Urothelium cell line (cell line): Measurements from ENCODE around the gene MIB2.

Source experiments
- DNase-seq: peaks from one replicate; pipeline ENCODE4 v3.0.0; 2011; ENCODE audit warnings: low spot score, mixed read lengths
- FAIRE-seq: peaks from 2 replicates; lab custom pipeline; 2011; peaks lifted over from hg19 to GRCh38; lab: Jason Lieb, UNC

Gene MIB2

DNA sequence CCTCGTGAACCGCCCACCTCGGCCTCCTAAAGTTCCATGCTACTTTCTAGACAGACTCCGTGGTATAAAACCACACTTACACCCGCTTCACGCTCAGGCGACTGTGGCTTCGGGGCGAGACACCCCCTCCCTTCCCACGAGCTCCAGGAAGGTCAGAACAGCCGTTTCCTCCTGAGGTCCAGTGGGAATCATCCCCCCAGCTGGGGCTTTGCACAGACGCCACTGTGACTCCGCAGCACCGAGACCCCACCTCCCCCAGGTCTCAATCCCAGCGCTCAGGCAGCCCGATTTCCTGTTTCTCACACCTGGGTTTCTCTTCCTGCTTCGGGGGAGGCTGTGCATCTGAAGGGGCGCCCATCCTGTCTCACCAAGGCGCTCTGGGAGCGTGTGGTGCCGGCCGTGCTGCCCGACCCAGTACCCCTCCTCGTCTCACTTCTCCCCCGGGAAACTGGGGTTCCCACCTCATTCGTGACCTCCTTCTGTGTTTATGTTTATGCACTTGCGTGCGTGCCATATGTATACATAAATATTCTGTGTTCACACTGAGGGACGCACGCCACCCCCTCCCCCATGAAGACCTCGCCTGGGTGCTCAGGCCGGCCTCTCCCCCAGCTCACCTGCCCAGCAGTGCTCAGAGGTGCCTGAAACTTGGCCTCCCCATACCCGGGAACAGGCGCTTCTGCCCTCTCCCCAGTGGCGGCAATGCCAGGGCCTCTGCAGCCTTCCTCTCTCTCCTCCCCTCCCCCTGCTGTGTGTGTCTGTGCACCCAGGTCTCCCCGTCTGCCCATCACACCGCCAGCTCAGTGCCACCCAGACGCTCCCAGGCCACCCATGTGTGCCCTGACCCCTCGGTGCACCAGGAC, 62.6 kb downstream of the MIB2 start:
- FAIRE-seq (no peak), DNase-seq (no peak)

DNA sequence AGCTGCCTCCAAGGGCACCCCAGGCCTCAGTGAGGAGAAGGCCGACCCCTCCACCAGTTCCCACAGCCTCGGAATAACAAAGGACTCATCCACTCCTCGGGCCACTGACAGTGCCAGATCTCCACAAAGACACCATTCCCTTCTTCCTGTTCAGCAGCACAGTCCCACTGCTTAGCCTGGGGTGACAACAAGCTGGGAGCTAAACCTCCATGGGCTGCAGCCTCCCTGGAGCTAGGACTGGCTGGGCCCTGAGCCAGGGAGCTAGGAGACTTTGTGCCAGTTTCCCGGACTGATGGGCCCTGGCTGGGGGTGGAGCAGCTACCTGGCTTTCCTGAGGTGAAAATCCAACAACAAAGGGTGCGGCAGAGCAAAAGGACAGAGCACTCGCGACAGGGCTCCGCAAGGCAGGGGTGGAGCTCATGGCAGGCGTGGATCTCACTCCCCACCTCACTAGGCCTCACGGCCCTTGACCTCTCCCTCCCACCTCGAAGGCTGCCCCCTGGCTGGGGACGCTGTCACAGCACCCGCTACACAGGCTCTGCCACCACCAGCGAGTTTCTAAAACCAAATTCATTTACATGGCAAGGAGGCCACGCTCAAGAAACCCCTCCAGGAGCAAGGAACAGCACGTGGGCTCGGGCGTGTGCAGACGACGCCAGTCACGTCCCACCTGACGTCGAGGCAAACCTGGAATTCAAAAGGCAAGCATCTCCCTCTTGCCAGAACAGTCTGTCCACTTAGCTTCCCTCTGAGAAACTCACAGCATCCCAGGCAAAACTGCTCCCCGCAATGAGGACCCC, 63.5 kb downstream of the MIB2 start:
- no peak for FAIRE-seq
- DNase-seq, result no peak
